Esophagus (tissue), 2 donors: Measurements from ENCODE around the gene HPSE2. TPM values are rescaled to one million over a fixed set of nuclear protein-coding genes. Genes with fewer than 3 reads are reported as not detected.

Source experiments
- H3K27ac ChIP-seq, 2 donors: one replicate each; pipeline ENCODE4 v1.5.1; 2013; ENCODE audit warnings: low read depth in 2 of 2, mild to moderate bottlenecking in 2 of 2, inconsistent platforms in 1 of 2, low read length in 1 of 2, moderate library complexity in 1 of 2
- H3K27me3 ChIP-seq, 2 donors: one replicate each; pipeline ENCODE4 v1.6.1; 2013; ENCODE audit warnings: low read length in 2 of 2, control low read depth in 1 of 2, mild to moderate bottlenecking in 1 of 2; ENCODE audit not compliant: insufficient read depth in 2 of 2, control insufficient read depth in 1 of 2
- H3K36me3 ChIP-seq, 2 donors: one replicate each; pipeline ENCODE4 v1.6.1; 2013; ENCODE audit warnings: low read length in 1 of 2; ENCODE audit not compliant: control insufficient read depth in 2 of 2, insufficient read depth in 2 of 2
- H3K4me1 ChIP-seq, 2 donors: one replicate each; pipeline ENCODE4 v1.6.1; 2013; ENCODE audit warnings: low read length in 1 of 2; ENCODE audit not compliant: control insufficient read depth in 2 of 2, insufficient read depth in 2 of 2
- H3K4me3 ChIP-seq, 2 donors: one replicate each; pipeline ENCODE4 v1.5.1; 2013; ENCODE audit warnings: low read length in 2 of 2, mild to moderate bottlenecking in 2 of 2, low read depth in 1 of 2, moderate library complexity in 1 of 2
- H3K9me3 ChIP-seq, 2 donors: one replicate each; pipeline ENCODE4 v1.6.1; 2013; ENCODE audit warnings: mild to moderate bottlenecking in 2 of 2, low read depth in 1 of 2, low read length in 1 of 2, moderate library complexity in 1 of 2; ENCODE audit not compliant: control insufficient read depth in 2 of 2, insufficient read depth in 1 of 2
- WGBS, 2 donors: extraction: QIAGEN DNeasy Blood & Tissue Kit; methylation state at CpG; one replicate each; pipeline ENCODE4 v1.1.7; 2013; 5-methylcytosine and 5-hydroxymethylcytosine counted together
- polyA plus RNA-seq, 2 donors: library from polyadenylated mRNA; stranded (reverse); fragments of 200-250 nt; gene quantifications; one replicate each; pipeline ENCODE4 v1.2.3, GENCODE V29; 2013
- donor health status: healthy with polysubstance abuse.
- donor health status: Bipolar disorder and iron deficiency.

The HPSE2 gene
- polyA plus RNA-seq, 2 donors: 2.1 to 3.5 TPM

- Histone ChIP-seq H3K27ac (no peak overlapping the region), H3K4me1 (no peaks in the 10 kb centered on the region), H3K4me3 (no peak overlapping the region), H3K27me3 (no peaks in the 10 kb centered on the region), H3K9me3 (peaks cover 0 to 5% of the 10 kb centered on the region in 2 donors), H3K36me3 (no peaks in the 10 kb centered on the region)
- 64 to 70% methylated on average over 1 of the region's 1 CpG for WGBS, 2 donors
Measured at GRCh38 chr10:98667081-98667480, 568.6 kb downstream of the HPSE2 start.

GRCh38 chr10:98666276-98666675 lies 569.4 kb downstream of the HPSE2 start:
- peaks cover 0 to 5% of the 10 kb centered on the region in 2 donors for H3K9me3 ChIP-seq
- H3K36me3 ChIP-seq: no peaks in the 10 kb centered on the region
- H3K27ac ChIP-seq: no peak overlapping the region
- no peaks in the 10 kb centered on the region for H3K27me3 ChIP-seq
- no peak overlapping the region for H3K4me3 ChIP-seq
- no peaks in the 10 kb centered on the region for H3K4me1 ChIP-seq

- no peak overlapping the region for H3K27ac ChIP-seq
- H3K36me3 ChIP-seq: no peaks in the 10 kb centered on the region
- no peaks in the 10 kb centered on the region for H3K4me1 ChIP-seq
- H3K27me3 ChIP-seq: no peaks in the 10 kb centered on the region
- no peak overlapping the region for H3K4me3 ChIP-seq
- 42 to 43% methylated on average over 13 of the region's 13 CpGs for WGBS, 2 donors
- H3K9me3 ChIP-seq: peaks cover 0 to 5% of the 10 kb centered on the region in 2 donors
Measured at GRCh38 chr10:98664329-98665042, 571.2 kb downstream of the HPSE2 start.

GRCh38 chr10:98659951-98660350 lies 575.7 kb downstream of the HPSE2 start:
- Histone ChIP-seq H3K36me3 (no peaks in the 10 kb centered on the region), H3K27ac (no peak overlapping the region), H3K9me3 (peaks cover 0 to 5% of the 10 kb centered on the region in 2 donors), H3K4me1 (no peaks in the 10 kb centered on the region), H3K4me3 (no peak overlapping the region), H3K27me3 (no peaks in the 10 kb centered on the region)

GRCh38 chr10:98655492-98655891 lies 580.2 kb downstream of the HPSE2 start:
- Histone ChIP-seq H3K27ac (no peak overlapping the region), H3K27me3 (no peaks in the 10 kb centered on the region), H3K4me1 (no peaks in the 10 kb centered on the region), H3K4me3 (no peak overlapping the region), H3K9me3 (no peaks in the 10 kb centered on the region), H3K36me3 (no peaks in the 10 kb centered on the region)

- H3K4me3 ChIP-seq: no peak overlapping the region
- no peaks in the 10 kb centered on the region for H3K9me3 ChIP-seq
- H3K36me3 ChIP-seq: no peaks in the 10 kb centered on the region
- no peaks in the 10 kb centered on the region for H3K4me1 ChIP-seq
- 60 to 65% methylated on average over 2 of the region's 2 CpGs for WGBS, 2 donors
- no peak overlapping the region for H3K27ac ChIP-seq
- no peaks in the 10 kb centered on the region for H3K27me3 ChIP-seq
Measured at GRCh38 chr10:98649170-98649569, 586.5 kb downstream of the HPSE2 start.

- Histone ChIP-seq H3K27me3 (no peaks in the 10 kb centered on the region), H3K36me3 (no peaks in the 10 kb centered on the region), H3K27ac (no peak overlapping the region), H3K9me3 (no peaks in the 10 kb centered on the region), H3K4me3 (no peak overlapping the region), H3K4me1 (no peaks in the 10 kb centered on the region)
- 26 to 36% methylated on average over 6 of the region's 6 CpGs for WGBS, 2 donors
Measured at GRCh38 chr10:98646998-98647917, 588.4 kb downstream of the HPSE2 start.

GRCh38 chr10:98644466-98644865 lies 591.2 kb downstream of the HPSE2 start:
- Histone ChIP-seq H3K36me3 (no peaks in the 10 kb centered on the region), H3K4me3 (no peak overlapping the region), H3K27ac (no peak overlapping the region), H3K27me3 (no peaks in the 10 kb centered on the region), H3K9me3 (no peaks in the 10 kb centered on the region), H3K4me1 (no peaks in the 10 kb centered on the region)
- WGBS, 2 donors: 65 to 70% methylated on average over 1 of the region's 1 CpG

- Histone ChIP-seq H3K9me3 (no peaks in the 10 kb centered on the region), H3K36me3 (no peaks in the 10 kb centered on the region), H3K4me3 (no peak overlapping the region), H3K27me3 (no peaks in the 10 kb centered on the region), H3K27ac (no peak overlapping the region), H3K4me1 (no peaks in the 10 kb centered on the region)
- 87 to 96% methylated on average over 2 of the region's 2 CpGs for WGBS, 2 donors
Measured at GRCh38 chr10:98642281-98642680, 593.4 kb downstream of the HPSE2 start.
